Measurements from ENCODE around the gene TMEM269.

Gene TMEM269

GRCh38 chr1:42742617-42743316 lies 42.0 kb upstream of the TMEM269 start:
- TF ChIP-seq POLR2AphosphoS5 (IDR thresholded peaks at IDR 0.05; ENCODE audit: low read depth, low read length) (no peak), REST (IDR thresholded peaks at IDR 0.05; ENCODE audit: insufficient read depth in 1 of 2, low read depth in 2 of 2, low read length in 2 of 2) (no peak), FOXP2 (optimal IDR thresholded peaks at IDR 0.05; ENCODE audit: borderline replicate concordance, extremely low read depth, extremely low read length, insufficient read depth) (no peak), SIN3A (IDR thresholded peaks at IDR 0.05; ENCODE audit: borderline replicate concordance, insufficient read depth, low read length) (no peak), TAF1 (IDR thresholded peaks at IDR 0.05; ENCODE audit: borderline replicate concordance, insufficient read depth, low read length) (no peak)

GRCh38 chr1:42743317-42744147 lies 41.3 kb upstream of the TMEM269 start:
- TF ChIP-seq TAF1 (IDR thresholded peaks at IDR 0.05; ENCODE audit: borderline replicate concordance, insufficient read depth, low read length) (no peak), POLR2AphosphoS5 (IDR thresholded peaks at IDR 0.05; ENCODE audit: low read depth, low read length) (no peak), REST (IDR thresholded peaks at IDR 0.05; ENCODE audit: insufficient read depth in 1 of 2, low read depth in 2 of 2, low read length in 2 of 2) (no peak), FOXP2 (optimal IDR thresholded peaks at IDR 0.05; ENCODE audit: borderline replicate concordance, extremely low read depth, extremely low read length, insufficient read depth) (no peak), SIN3A (IDR thresholded peaks at IDR 0.05; ENCODE audit: borderline replicate concordance, insufficient read depth, low read length) (no peak)

- TF ChIP-seq POLR2AphosphoS5 (IDR thresholded peaks at IDR 0.05; ENCODE audit: low read depth, low read length) (no peak), REST (IDR thresholded peaks at IDR 0.05; ENCODE audit: insufficient read depth in 1 of 2, low read depth in 2 of 2, low read length in 2 of 2) (no peak), FOXP2 (optimal IDR thresholded peaks at IDR 0.05; ENCODE audit: borderline replicate concordance, extremely low read depth, extremely low read length, insufficient read depth) (no peak), SIN3A (IDR thresholded peaks at IDR 0.05; ENCODE audit: borderline replicate concordance, insufficient read depth, low read length) (no peak), TAF1 (IDR thresholded peaks at IDR 0.05; ENCODE audit: borderline replicate concordance, insufficient read depth, low read length) (no peak)
Observed at GRCh38 chr1:42744148-42744413, 40.7 kb upstream of the TMEM269 start.

- TF ChIP-seq REST (IDR thresholded peaks at IDR 0.05; ENCODE audit: insufficient read depth in 1 of 2, low read depth in 2 of 2, low read length in 2 of 2) (no peak), POLR2AphosphoS5 (IDR thresholded peaks at IDR 0.05; ENCODE audit: low read depth, low read length) (no peak), FOXP2 (optimal IDR thresholded peaks at IDR 0.05; ENCODE audit: borderline replicate concordance, extremely low read depth, extremely low read length, insufficient read depth) (no peak), TAF1 (IDR thresholded peaks at IDR 0.05; ENCODE audit: borderline replicate concordance, insufficient read depth, low read length) (no peak)
Observed at GRCh38 chr1:42745851-42746250, 38.9 kb upstream of the TMEM269 start.
